ENCODE measurements around the gene FPGS.

FPGS gene

GRCh38 chr9:127783111-127784008 lies 19.3 kb upstream of the FPGS start:
- H3K4me1 ChIP-seq (ENCODE audit: control insufficient read depth, insufficient read depth, low read length): peaks cover 7% of the 10 kb centered on the region
- no peak overlapping the region for H3K9ac ChIP-seq (ENCODE audit: low read length)
- H3K36me3 ChIP-seq (ENCODE audit: control insufficient read depth, insufficient read depth, low read length): peaks cover 14% of the 10 kb centered on the region
- peak overlapping the region; percentile 1 for H3K4me3 ChIP-seq (ENCODE audit: low read length)
- no peak overlapping the region for H3K27ac ChIP-seq (ENCODE audit: low read depth, low read length)
- H3K27me3 ChIP-seq (ENCODE audit: control insufficient read depth, insufficient read depth, low read length): no peaks in the 10 kb centered on the region

- Histone ChIP-seq H3K9ac (ENCODE audit: low read length) (no peak overlapping the region), H3K36me3 (ENCODE audit: control insufficient read depth, insufficient read depth, low read length) (peaks cover 33% of the 10 kb centered on the region), H3K4me3 (ENCODE audit: low read length) (peak overlapping the region; percentile 59), H3K27me3 (ENCODE audit: control insufficient read depth, insufficient read depth, low read length) (no peaks in the 10 kb centered on the region), H3K4me1 (ENCODE audit: control insufficient read depth, insufficient read depth, low read length) (peaks cover 7% of the 10 kb centered on the region), H3K27ac (ENCODE audit: low read depth, low read length) (peak overlapping the region; percentile 87)
These were observed 17.4 kb upstream of the FPGS start for GRCh38 chr9:127785023-127785932.

- Histone ChIP-seq H3K27ac (ENCODE audit: low read depth, low read length) (peak within 1 kb of the TSS; percentile 87), H3K4me1 (ENCODE audit: control insufficient read depth, insufficient read depth, low read length) (peaks cover 7% of the 10 kb centered on the region), H3K36me3 (ENCODE audit: control insufficient read depth, insufficient read depth, low read length) (peaks cover 38% of the 10 kb centered on the region), H3K9ac (ENCODE audit: low read length) (peak within 1 kb of the TSS; percentile 86), H3K4me3 (ENCODE audit: low read length) (peak within 1 kb of the TSS; percentile 87), H3K27me3 (ENCODE audit: control insufficient read depth, insufficient read depth, low read length) (no peaks in the 10 kb centered on the region)
These were observed 16.5 kb upstream of the FPGS start, which contains the start of gene CDK9 for GRCh38 chr9:127785933-127786772. TSS of gene CDK9 (plus strand) at chr9:127786034. CDS start at chr9:127786149, 115 bp downstream.

GRCh38 chr9:127786773-127787104 lies 15.9 kb upstream of the FPGS start:
- peaks cover 39% of the 10 kb centered on the region for H3K36me3 ChIP-seq (ENCODE audit: control insufficient read depth, insufficient read depth, low read length)
- no peak overlapping the region for H3K9ac ChIP-seq (ENCODE audit: low read length)
- peak overlapping the region; percentile 87 for H3K27ac ChIP-seq (ENCODE audit: low read depth, low read length)
- peak overlapping the region; percentile 87 for H3K4me3 ChIP-seq (ENCODE audit: low read length)
- peaks cover 7% of the 10 kb centered on the region for H3K4me1 ChIP-seq (ENCODE audit: control insufficient read depth, insufficient read depth, low read length)
- no peaks in the 10 kb centered on the region for H3K27me3 ChIP-seq (ENCODE audit: control insufficient read depth, insufficient read depth, low read length)

GRCh38 chr9:127788337-127789011 lies 14.2 kb upstream of the FPGS start:
- Histone ChIP-seq H3K4me1 (ENCODE audit: control insufficient read depth, insufficient read depth, low read length) (peaks cover 7% of the 10 kb centered on the region), H3K27ac (ENCODE audit: low read depth, low read length) (no peak overlapping the region), H3K36me3 (ENCODE audit: control insufficient read depth, insufficient read depth, low read length) (peaks cover 39% of the 10 kb centered on the region), H3K9ac (ENCODE audit: low read length) (no peak overlapping the region), H3K27me3 (ENCODE audit: control insufficient read depth, insufficient read depth, low read length) (no peaks in the 10 kb centered on the region), H3K4me3 (ENCODE audit: low read length) (no peak overlapping the region)

GRCh38 chr9:127789179-127789578 lies 13.5 kb upstream of the FPGS start:
- Histone ChIP-seq H3K9ac (ENCODE audit: low read length) (no peak overlapping the region), H3K4me1 (ENCODE audit: control insufficient read depth, insufficient read depth, low read length) (peaks cover 7% of the 10 kb centered on the region), H3K27me3 (ENCODE audit: control insufficient read depth, insufficient read depth, low read length) (no peaks in the 10 kb centered on the region), H3K27ac (ENCODE audit: low read depth, low read length) (no peak overlapping the region), H3K36me3 (ENCODE audit: control insufficient read depth, insufficient read depth, low read length) (peaks cover 39% of the 10 kb centered on the region), H3K4me3 (ENCODE audit: low read length) (no peak overlapping the region)

GRCh38 chr9:127790094-127790855 lies 12.4 kb upstream of the FPGS start:
- H3K27me3 ChIP-seq (ENCODE audit: control insufficient read depth, insufficient read depth, low read length): no peaks in the 10 kb centered on the region
- H3K9ac ChIP-seq (ENCODE audit: low read length): no peak overlapping the region
- H3K4me1 ChIP-seq (ENCODE audit: control insufficient read depth, insufficient read depth, low read length): peaks cover 7% of the 10 kb centered on the region
- H3K36me3 ChIP-seq (ENCODE audit: control insufficient read depth, insufficient read depth, low read length): peaks cover 39% of the 10 kb centered on the region
- H3K27ac ChIP-seq (ENCODE audit: low read depth, low read length): no peak overlapping the region
- H3K4me3 ChIP-seq (ENCODE audit: low read length): no peak overlapping the region

- H3K36me3 ChIP-seq (ENCODE audit: control insufficient read depth, insufficient read depth, low read length): peaks cover 39% of the 10 kb centered on the region
- no peaks in the 10 kb centered on the region for H3K27me3 ChIP-seq (ENCODE audit: control insufficient read depth, insufficient read depth, low read length)
- H3K27ac ChIP-seq (ENCODE audit: low read depth, low read length): no peak overlapping the region
- no peak overlapping the region for H3K4me3 ChIP-seq (ENCODE audit: low read length)
- H3K4me1 ChIP-seq (ENCODE audit: control insufficient read depth, insufficient read depth, low read length): peaks cover 7% of the 10 kb centered on the region
- no peak overlapping the region for H3K9ac ChIP-seq (ENCODE audit: low read length)
These were observed 11.6 kb upstream of the FPGS start for GRCh38 chr9:127791085-127791484.

GRCh38 chr9:127792417-127793031 lies 10.2 kb upstream of the FPGS start:
- Histone ChIP-seq H3K4me1 (ENCODE audit: control insufficient read depth, insufficient read depth, low read length) (no peaks in the 10 kb centered on the region), H3K36me3 (ENCODE audit: control insufficient read depth, insufficient read depth, low read length) (peaks cover 34% of the 10 kb centered on the region), H3K4me3 (ENCODE audit: low read length) (no peak overlapping the region), H3K27me3 (ENCODE audit: control insufficient read depth, insufficient read depth, low read length) (no peaks in the 10 kb centered on the region), H3K27ac (ENCODE audit: low read depth, low read length) (no peak overlapping the region), H3K9ac (ENCODE audit: low read length) (no peak overlapping the region)

GRCh38 chr9:127793093-127793708 lies 9.5 kb upstream of the FPGS start:
- Histone ChIP-seq H3K4me3 (ENCODE audit: low read length) (no peak overlapping the region), H3K36me3 (ENCODE audit: control insufficient read depth, insufficient read depth, low read length) (peaks cover 27% of the 10 kb centered on the region), H3K27me3 (ENCODE audit: control insufficient read depth, insufficient read depth, low read length) (no peaks in the 10 kb centered on the region), H3K27ac (ENCODE audit: low read depth, low read length) (no peak overlapping the region), H3K9ac (ENCODE audit: low read length) (no peak overlapping the region), H3K4me1 (ENCODE audit: control insufficient read depth, insufficient read depth, low read length) (no peaks in the 10 kb centered on the region)
